ENCODE measurements around the gene SERPIND1.

DNA sequence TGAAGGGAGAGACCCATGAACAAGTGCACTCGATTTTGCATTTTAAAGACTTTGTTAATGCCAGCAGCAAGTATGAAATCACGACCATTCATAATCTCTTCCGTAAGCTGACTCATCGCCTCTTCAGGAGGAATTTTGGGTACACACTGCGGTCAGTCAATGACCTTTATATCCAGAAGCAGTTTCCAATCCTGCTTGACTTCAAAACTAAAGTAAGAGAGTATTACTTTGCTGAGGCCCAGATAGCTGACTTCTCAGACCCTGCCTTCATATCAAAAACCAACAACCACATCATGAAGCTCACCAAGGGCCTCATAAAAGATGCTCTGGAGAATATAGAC is 5.9 kb downstream of the SERPIND1 start:
- TF ChIP-seq, protein P1, sequence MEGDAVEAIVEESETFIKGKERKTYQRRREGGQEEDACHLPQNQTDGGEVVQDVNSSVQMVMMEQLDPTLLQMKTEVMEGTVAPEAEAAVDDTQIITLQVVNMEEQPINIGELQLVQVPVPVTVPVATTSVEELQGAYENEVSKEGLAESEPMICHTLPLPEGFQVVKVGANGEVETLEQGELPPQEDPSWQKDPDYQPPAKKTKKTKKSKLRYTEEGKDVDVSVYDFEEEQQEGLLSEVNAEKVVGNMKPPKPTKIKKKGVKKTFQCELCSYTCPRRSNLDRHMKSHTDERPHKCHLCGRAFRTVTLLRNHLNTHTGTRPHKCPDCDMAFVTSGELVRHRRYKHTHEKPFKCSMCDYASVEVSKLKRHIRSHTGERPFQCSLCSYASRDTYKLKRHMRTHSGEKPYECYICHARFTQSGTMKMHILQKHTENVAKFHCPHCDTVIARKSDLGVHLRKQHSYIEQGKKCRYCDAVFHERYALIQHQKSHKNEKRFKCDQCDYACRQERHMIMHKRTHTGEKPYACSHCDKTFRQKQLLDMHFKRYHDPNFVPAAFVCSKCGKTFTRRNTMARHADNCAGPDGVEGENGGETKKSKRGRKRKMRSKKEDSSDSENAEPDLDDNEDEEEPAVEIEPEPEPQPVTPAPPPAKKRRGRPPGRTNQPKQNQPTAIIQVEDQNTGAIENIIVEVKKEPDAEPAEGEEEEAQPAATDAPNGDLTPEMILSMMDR (IDR thresholded peaks at IDR 0.05) = no peak
- no peak for TF ChIP-seq EZH2 (IDR thresholded peaks at IDR 0.05; ENCODE audit: borderline replicate concordance, insufficient read depth, low read depth, low read length, poor library complexity, severe bottlenecking)
